Epithelial cell of esophagus (primary cell): Measurements from ENCODE around the gene UMPS.

Experiments
- DNase-seq: peaks from one replicate; pipeline ENCODE4 v3.0.0; 2010; ENCODE audit warnings: low read depth
- H3K4me3 ChIP-seq: 2 replicates; pipeline ENCODE4 v1.5.1; 2011; ENCODE audit warnings: mild to moderate bottlenecking, low read length, control low read depth
- TF ChIP-seq, protein P1 (sequence below): IDR thresholded peaks from 2 replicates; pipeline ENCODE4 v1.5.1; 2011; ENCODE audit warnings: low read depth, mild to moderate bottlenecking, low read length, control low read depth, inconsistent platforms; ENCODE audit not compliant: insufficient read depth; ENCODE audit errors: missing control alignments

Gene UMPS

DNA sequence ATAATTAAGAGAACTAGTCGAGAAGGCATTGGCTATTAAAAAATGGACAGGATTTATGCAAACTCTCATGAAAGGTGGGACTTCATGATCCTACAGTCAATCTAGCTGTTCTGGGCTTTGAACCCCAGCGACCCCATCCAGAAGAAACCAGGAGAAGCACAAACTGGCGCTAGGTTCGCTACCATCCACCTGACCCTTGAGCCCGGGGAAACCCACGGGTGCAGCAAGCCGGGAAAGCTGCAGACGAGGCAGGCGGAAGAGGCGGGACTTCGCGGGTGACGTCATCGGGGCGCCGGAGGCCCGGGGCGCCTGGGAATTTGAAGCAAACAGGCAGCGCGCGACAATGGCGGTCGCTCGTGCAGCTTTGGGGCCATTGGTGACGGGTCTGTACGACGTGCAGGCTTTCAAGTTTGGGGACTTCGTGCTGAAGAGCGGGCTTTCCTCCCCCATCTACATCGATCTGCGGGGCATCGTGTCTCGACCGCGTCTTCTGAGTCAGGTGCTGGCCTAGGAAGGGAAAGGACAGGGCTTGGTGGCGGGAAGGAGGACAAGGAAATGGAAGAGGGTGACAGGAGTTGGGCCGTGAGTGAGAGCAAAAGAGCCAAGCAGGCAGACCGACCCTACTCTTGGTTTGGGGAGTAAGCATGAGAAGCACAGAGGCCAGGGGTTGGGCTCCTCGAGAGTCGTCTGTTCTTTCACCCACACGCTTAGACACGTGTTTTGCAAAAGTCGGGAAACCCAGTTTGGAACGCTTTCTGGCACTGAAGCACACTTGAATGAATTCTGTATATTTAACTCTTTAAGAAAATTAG, at the start of gene UMPS:
Gene UMPS, plus strand, starts transcription at position 324 of the 812 bp plus-strand sequence. Its CDS starts 20 bp downstream, at position 344.
- peak; percentile 81 for DNase-seq
- TF ChIP-seq, protein P1, sequence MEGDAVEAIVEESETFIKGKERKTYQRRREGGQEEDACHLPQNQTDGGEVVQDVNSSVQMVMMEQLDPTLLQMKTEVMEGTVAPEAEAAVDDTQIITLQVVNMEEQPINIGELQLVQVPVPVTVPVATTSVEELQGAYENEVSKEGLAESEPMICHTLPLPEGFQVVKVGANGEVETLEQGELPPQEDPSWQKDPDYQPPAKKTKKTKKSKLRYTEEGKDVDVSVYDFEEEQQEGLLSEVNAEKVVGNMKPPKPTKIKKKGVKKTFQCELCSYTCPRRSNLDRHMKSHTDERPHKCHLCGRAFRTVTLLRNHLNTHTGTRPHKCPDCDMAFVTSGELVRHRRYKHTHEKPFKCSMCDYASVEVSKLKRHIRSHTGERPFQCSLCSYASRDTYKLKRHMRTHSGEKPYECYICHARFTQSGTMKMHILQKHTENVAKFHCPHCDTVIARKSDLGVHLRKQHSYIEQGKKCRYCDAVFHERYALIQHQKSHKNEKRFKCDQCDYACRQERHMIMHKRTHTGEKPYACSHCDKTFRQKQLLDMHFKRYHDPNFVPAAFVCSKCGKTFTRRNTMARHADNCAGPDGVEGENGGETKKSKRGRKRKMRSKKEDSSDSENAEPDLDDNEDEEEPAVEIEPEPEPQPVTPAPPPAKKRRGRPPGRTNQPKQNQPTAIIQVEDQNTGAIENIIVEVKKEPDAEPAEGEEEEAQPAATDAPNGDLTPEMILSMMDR = no peak
- H3K4me3 ChIP-seq = peak within 1 kb of the TSS; percentile 96

DNA sequence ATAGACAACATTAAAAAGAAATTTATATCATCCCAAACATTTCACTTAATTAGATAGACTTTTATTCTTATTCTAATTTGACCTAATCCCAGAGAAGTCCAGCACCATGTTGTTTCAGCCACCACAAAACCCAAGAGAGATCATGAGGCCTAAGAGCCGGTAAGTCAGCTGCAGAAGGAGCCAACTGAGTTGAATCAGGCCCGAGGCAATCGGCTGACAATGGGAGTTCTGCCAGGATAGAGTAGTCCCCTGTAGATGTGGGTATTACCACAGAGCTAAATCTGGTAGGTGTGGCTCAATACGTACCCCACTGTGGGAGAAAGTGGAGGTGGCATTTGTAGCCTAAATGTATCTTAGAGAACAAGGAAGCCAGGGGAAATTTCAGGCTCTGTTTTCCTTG, 49.7 kb upstream of the UMPS start:
- TF ChIP-seq, protein P1 = no peak
- no peak overlapping the region for H3K4me3 ChIP-seq
- no peak for DNase-seq

DNA sequence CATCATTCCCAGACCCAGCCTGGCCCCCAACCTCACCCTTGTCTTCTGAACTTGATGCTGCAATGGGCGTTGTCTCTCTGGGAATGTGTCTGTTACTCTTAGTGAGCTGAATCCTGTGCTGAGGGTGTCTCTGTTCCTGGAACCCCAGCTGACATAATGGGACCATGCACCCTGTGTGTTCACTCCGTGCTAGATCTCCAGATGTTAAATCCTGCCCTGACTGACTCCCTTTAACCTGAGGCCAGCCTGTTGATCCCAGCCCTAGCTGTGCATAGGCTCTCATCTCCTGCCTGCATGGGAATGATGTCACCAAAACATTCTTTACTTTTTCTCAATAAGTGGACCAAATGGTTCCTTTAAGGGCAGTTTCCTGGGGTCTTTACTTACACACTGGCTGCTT, 48.0 kb upstream of the UMPS start:
- no peak for DNase-seq
- TF ChIP-seq, protein P1 = no peak
- H3K4me3 ChIP-seq = no peak overlapping the region

DNA sequence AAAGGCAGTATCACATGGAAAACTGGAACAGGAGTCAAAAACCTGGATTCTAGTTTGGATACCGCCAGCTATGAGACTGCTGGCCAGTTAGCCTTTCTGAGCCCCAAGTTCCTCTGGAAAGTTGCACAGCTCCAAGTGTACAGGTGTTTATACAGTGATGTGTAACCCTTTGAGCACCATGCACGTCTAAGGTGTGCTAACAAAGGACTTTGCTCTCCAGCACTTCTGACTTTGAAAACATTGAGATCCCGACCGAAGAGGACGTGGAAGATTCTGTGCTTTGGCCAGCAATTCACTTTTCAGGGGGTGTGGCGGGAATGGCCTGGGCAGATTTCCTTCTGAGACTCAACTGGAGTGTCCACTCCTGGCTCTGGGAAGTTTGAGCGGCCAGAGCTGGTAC, 45.8 kb upstream of the UMPS start:
- H3K4me3 ChIP-seq = no peak overlapping the region
- DNase-seq = no peak
- TF ChIP-seq, protein P1 = no peak

DNA sequence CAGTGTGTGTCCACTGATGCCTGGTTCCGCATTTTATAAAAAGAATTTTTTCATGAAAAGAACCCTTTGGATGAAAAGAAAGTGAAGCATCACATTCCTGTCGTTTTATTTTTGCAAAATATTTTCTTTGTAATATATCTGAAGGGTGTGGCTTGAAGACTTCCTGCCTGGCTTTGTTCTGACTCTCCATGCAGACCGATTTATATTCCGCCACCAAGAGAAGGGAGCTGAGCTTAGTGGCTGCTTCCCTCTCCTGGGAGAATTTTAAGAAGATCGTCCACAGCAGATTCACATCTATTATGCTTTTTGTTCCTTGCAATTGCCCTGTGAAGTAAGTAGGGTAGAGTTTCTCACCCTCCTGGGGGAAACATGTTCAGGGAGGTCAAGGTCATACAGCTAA, 45.2 kb upstream of the UMPS start:
- peak; percentile 9 for DNase-seq
- TF ChIP-seq, protein P1 = no peak

DNA sequence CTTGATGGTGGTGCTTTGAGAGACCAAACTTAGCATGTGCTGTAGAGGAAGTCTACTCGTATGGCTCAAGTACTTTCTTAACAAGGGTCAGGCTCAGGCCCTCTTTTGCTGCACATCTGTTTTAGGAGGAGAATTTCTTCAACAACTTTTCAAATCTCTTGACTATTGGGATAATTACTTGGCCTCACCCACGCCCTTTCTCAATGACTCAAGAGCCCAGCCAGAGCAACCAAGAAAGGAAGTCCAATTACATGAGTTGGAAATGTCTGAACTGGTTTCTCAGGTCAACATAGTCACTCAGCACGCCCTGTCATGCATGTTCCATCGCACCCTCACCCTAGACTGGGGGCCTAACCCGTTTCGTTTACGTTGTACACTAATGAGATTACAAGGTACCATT, 44.8 kb upstream of the UMPS start:
- TF ChIP-seq, protein P1 = no peak
- H3K4me3 ChIP-seq = no peak overlapping the region
- DNase-seq = peak; percentile 92

More for the DNA sequence above, 45.2 kb upstream of the UMPS start:
- no peak overlapping the region for H3K4me3 ChIP-seq
